Measurements from ENCODE around the gene IQSEC1.

DNA sequence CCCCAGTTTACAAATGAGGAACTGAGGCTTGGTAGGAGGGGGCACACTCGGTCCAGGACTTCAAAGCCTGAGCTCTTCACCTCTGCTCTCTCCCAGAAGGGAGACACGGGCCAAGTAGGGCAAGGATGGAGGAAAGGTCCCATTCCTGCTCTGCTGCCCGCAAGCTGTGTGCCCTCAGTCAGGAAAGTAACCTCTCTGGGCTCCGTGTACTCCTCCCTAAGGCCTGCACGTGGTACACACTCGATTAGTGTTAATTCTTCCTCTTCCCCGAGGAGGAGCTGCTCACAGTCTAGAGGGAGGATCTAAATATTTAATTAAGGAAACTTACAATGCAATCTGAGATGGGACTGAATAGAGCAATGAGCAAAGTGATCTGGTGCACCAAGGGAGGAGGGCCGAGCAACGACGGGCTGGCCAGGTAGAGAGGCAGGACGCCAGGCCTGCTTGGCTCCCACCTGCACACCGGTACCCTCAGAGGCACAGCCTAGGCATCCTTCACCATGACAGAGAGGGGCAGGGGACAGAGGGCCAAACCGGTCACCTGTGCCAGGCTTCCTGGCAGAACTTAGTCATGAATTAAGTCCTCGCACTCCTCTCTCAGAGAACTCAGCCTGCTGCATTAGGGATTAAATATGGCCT is 47.2 kb upstream of the IQSEC1 start:
- TF ChIP-seq POLR2AphosphoS5 (IDR thresholded peaks at IDR 0.05) (no peak), POLR2A (IDR thresholded peaks at IDR 0.05) (no peak)
- TF ChIP-seq, protein P1, sequence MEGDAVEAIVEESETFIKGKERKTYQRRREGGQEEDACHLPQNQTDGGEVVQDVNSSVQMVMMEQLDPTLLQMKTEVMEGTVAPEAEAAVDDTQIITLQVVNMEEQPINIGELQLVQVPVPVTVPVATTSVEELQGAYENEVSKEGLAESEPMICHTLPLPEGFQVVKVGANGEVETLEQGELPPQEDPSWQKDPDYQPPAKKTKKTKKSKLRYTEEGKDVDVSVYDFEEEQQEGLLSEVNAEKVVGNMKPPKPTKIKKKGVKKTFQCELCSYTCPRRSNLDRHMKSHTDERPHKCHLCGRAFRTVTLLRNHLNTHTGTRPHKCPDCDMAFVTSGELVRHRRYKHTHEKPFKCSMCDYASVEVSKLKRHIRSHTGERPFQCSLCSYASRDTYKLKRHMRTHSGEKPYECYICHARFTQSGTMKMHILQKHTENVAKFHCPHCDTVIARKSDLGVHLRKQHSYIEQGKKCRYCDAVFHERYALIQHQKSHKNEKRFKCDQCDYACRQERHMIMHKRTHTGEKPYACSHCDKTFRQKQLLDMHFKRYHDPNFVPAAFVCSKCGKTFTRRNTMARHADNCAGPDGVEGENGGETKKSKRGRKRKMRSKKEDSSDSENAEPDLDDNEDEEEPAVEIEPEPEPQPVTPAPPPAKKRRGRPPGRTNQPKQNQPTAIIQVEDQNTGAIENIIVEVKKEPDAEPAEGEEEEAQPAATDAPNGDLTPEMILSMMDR (IDR thresholded peaks at IDR 0.05), result no peak

Data from sigmoid colon (tissue), 4 donors.